K562 (cell line): ENCODE results near the gene TGFBR2.

Experiments
- BCLAF1 ChIP-seq, 2 experiments: fragments of 450-650 bp in 1 of 2; IDR thresholded peaks; 2 replicates each; pipeline ENCODE4 v1.6.1; 2011 to 2017; ENCODE audit warnings: low read depth in 2 of 2, antibody characterized with exemption in 1 of 2, borderline replicate concordance in 1 of 2, low read length in 1 of 2, mild to moderate bottlenecking in 1 of 2, mixed read lengths in 1 of 2; ENCODE audit not compliant: control insufficient read depth in 1 of 2
- BRF2 ChIP-seq: IDR thresholded peaks from 3 replicates; pipeline ENCODE4 v1.6.1; 2011; ENCODE audit warnings: borderline replicate concordance, mild to moderate bottlenecking; ENCODE audit not compliant: insufficient read length, insufficient read depth
- CTCF ChIP-seq, 3 experiments: IDR thresholded peaks in 2 of 3; conservative IDR thresholded peaks in 1 of 3; 2 replicates each; pipeline ENCODE4 v1.5.1; 2011 to 2012; ENCODE audit warnings: low read length in 3 of 3, mild to moderate bottlenecking in 3 of 3, control low read depth in 2 of 3, improper control_type of control experiment in 1 of 3, inconsistent platforms in 1 of 3, low read depth in 1 of 3, mixed read lengths in 1 of 3, moderate library complexity in 1 of 3; ENCODE audit not compliant: insufficient read depth in 2 of 3
- PHF20 ChIP-seq: fragments of 450-650 bp; IDR thresholded peaks from 2 replicates; pipeline ENCODE4 v1.6.1; 2018; ENCODE audit not compliant: partially characterized antibody
- RNF2 ChIP-seq: sonication (generic); IDR thresholded peaks from 2 replicates; pipeline ENCODE4 v1.6.1; 2016
- SP1 ChIP-seq: sonication (generic); formaldehyde crosslinking; IDR thresholded peaks from 2 replicates; pipeline ENCODE4 v1.8.1; 2022; ENCODE audit warnings: mild to moderate bottlenecking, missing genetic modification reagents
- YY1 ChIP-seq, 3 experiments: IDR thresholded peaks; 2 replicates each; pipeline ENCODE4 v1.6.1; 2011; ENCODE audit warnings: low read length in 2 of 3, mild to moderate bottlenecking in 2 of 3, moderate library complexity in 2 of 3, borderline replicate concordance in 1 of 3, control low read depth in 1 of 3, low read depth in 1 of 3; ENCODE audit not compliant: insufficient read depth in 3 of 3, insufficient replicate concordance in 2 of 3, control insufficient read depth in 1 of 3, insufficient read length in 1 of 3; ENCODE audit errors: extremely low read depth in 1 of 3

GRCh38 chr3:30646961-30647752 lies 40.8 kb downstream of the TGFBR2 start:
- TF ChIP-seq BCLAF1 (IDR thresholded peaks at IDR 0.05; ENCODE audit: borderline replicate concordance in 1 of 2, control insufficient read depth in 1 of 2, low read depth in 2 of 2, low read length in 1 of 2) (no peak), YY1 (IDR thresholded peaks at IDR 0.05; ENCODE audit: borderline replicate concordance in 1 of 3, control insufficient read depth in 1 of 3, extremely low read depth in 1 of 3, insufficient read depth in 3 of 3, insufficient read length in 1 of 3, insufficient replicate concordance in 2 of 3, low read depth in 1 of 3, low read length in 2 of 3) (no peak), RNF2 (no peak), CTCF (IDR thresholded peaks at IDR 0.05 in 2 of 3, conservative IDR thresholded peaks at IDR 0.05 in 1 of 3; ENCODE audit: insufficient read depth in 2 of 3, low read depth in 1 of 3, low read length in 3 of 3) (no peak), PHF20 (no peak), BRF2 (no peak), SP1 (no peak)
